H1 (cell line): ENCODE measurements around the gene ARHGAP10. TPM values are rescaled to one million over a fixed set of nuclear protein-coding genes. Genes with fewer than 3 reads are reported as not detected.

Experiments
- CBX8 ChIP-seq: fragments of 300-800, 300-1000 bp; sonication (generic); IDR thresholded peaks from 2 replicates; pipeline ENCODE4 v1.7.1; 2016; ENCODE audit warnings: low read depth, low read length, borderline replicate concordance
- CHD7 ChIP-seq: fragments of 300-600 bp; sonication (generic); IDR thresholded peaks from 2 replicates; pipeline ENCODE4 v1.7.1; 2012; ENCODE audit warnings: low read length, moderate library complexity, mild to moderate bottlenecking, inconsistent platforms; ENCODE audit not compliant: insufficient replicate concordance
- CTCF ChIP-seq, 3 experiments: IDR thresholded peaks; 1 replicate in 2 of 3; 2 replicates in 1 of 3; pipeline versions ENCODE4 v1.5.1 to v1.6.1; 2011; ENCODE audit warnings: low read length in 3 of 3, mild to moderate bottlenecking in 3 of 3, inconsistent platforms in 2 of 3, low read depth in 1 of 3, moderate library complexity in 1 of 3; ENCODE audit not compliant: insufficient read depth in 1 of 3; ENCODE audit errors: control extremely low read depth in 1 of 3
- NANOG ChIP-seq: IDR thresholded peaks from 2 replicates; pipeline ENCODE4 v1.6.1; 2011; ENCODE audit warnings: low read length, low read depth, mild to moderate bottlenecking, inconsistent platforms; ENCODE audit not compliant: insufficient read depth, poor library complexity, severe bottlenecking
- SIN3A ChIP-seq, 2 experiments: IDR thresholded peaks in 1 of 2; conservative IDR thresholded peaks in 1 of 2; 2 replicates each; pipeline ENCODE4 v1.6.1; 2011 to 2012; ENCODE audit warnings: low read length in 2 of 2, improper control_type of control experiment in 1 of 2, low read depth in 1 of 2, mild to moderate bottlenecking in 1 of 2
- TCF12 ChIP-seq: IDR thresholded peaks from 2 replicates; pipeline ENCODE4 v1.6.1; 2011; ENCODE audit warnings: low read depth, mild to moderate bottlenecking, low read length
- YY1 ChIP-seq: IDR thresholded peaks from 2 replicates; pipeline ENCODE4 v1.6.1; 2011; ENCODE audit warnings: low read depth, mild to moderate bottlenecking, low read length
- polyA plus RNA-seq, 7 experiments: library from polyadenylated mRNA; depleted of rRNA in 3 of 7; stranded (reverse) in 5 of 7; unstranded in 2 of 7; fragments of >200 nt in 5 of 7; fragments of 200-250 nt in 2 of 7; gene quantifications; 1 replicate in 5 of 7; 2 replicates in 1 of 7; 4 replicates in 1 of 7; pipeline versions ENCODE4 v1.2.1 to v1.2.3, GENCODE V29; 2011 to 2013; ENCODE audit warnings: missing spikeins in 2 of 7, mixed read lengths in 2 of 7
- total RNA-seq: library from RNA; stranded (reverse); fragmentation: NEBNext Ultra II Directional; extraction: Animal tissue kit (Norgen Biotek cat#: 25700); gene quantifications from 2 replicates; pipeline ENCODE4 v1.2.1, GENCODE V29; 2021

The ARHGAP10 gene
- total and polyA plus RNA-seq, 2 of the 8 experiments (the other 6 are each of a cell fraction or from before 2014, with no cell fraction given): 3.7 to 6.1 TPM

- no peak for TF ChIP-seq CHD7
- peak; percentile 50 for TF ChIP-seq NANOG
- TF ChIP-seq CTCF (IDR thresholded peaks at IDR 0.05; ENCODE audit: control extremely low read depth in 1 of 3, insufficient read depth in 1 of 3, low read depth in 1 of 3, low read length in 3 of 3): peak; percentile 71 to 100 (median 98)
- no peak for TF ChIP-seq SIN3A (conservative IDR thresholded peaks at IDR 0.05 in 1 of 2, IDR thresholded peaks at IDR 0.05 in 1 of 2; ENCODE audit: low read depth in 1 of 2, low read length in 2 of 2)
- 0 out of 2 replicates have a peak, but pooled peaks have one; percentile 24 for TF ChIP-seq YY1
- no peak for TF ChIP-seq CBX8
- TF ChIP-seq TCF12: 0 out of 2 replicates have a peak, but pooled peaks have one; percentile 23
Measured at GRCh38 chr4:147866532-147867271, 134.8 kb downstream of the ARHGAP10 start (continued).
